Right ventricle myocardium superior (tissue), 1 donor: ENCODE data around the gene ZC3H6. TPM values are rescaled to one million over a fixed set of nuclear protein-coding genes. Genes with fewer than 3 reads are reported as not detected.
A peak's percentile ranks its signal among the peaks of the same experiment; 100 is the strongest.
"Not testable (repeated sequence)": the region's sequence is repeated elsewhere in the genome, so short reads cannot be mapped to it uniquely, and the experiment has no call there.

ENCODE experiments used
- ATAC-seq: fragments of 200-7000 bp; cut with Tn5 transposase; one replicate; pipeline ENCODE4 v1.9.1; 2020; ENCODE audit warnings: mild to moderate bottlenecking; ENCODE audit not compliant: poor library complexity
- DNase-seq: peaks from one replicate; pipeline ENCODE4 v3.0.0-alpha.2; 2020
- intact Hi-C: fragments of 100-400 bp; cut with DNase I; formaldehyde crosslinking; loops from one replicate; pipeline ENCODE4 v1.11.2; 2022
- total RNA-seq: library from RNA; stranded (reverse); fragmentation: NEBNext Ultra II Directional; extraction: Animal tissue kit (Norgen Biotek cat#: 25700); gene quantifications from one replicate; pipeline ENCODE4 v1.2.1, GENCODE V29; 2021
- donor health status: DM: no; HTN: yes; CAD: no; lungs with severe emphysema.

ZC3H6 gene
- total RNA-seq, 1 donor from 2014 or later = 18.7 TPM

DNA sequence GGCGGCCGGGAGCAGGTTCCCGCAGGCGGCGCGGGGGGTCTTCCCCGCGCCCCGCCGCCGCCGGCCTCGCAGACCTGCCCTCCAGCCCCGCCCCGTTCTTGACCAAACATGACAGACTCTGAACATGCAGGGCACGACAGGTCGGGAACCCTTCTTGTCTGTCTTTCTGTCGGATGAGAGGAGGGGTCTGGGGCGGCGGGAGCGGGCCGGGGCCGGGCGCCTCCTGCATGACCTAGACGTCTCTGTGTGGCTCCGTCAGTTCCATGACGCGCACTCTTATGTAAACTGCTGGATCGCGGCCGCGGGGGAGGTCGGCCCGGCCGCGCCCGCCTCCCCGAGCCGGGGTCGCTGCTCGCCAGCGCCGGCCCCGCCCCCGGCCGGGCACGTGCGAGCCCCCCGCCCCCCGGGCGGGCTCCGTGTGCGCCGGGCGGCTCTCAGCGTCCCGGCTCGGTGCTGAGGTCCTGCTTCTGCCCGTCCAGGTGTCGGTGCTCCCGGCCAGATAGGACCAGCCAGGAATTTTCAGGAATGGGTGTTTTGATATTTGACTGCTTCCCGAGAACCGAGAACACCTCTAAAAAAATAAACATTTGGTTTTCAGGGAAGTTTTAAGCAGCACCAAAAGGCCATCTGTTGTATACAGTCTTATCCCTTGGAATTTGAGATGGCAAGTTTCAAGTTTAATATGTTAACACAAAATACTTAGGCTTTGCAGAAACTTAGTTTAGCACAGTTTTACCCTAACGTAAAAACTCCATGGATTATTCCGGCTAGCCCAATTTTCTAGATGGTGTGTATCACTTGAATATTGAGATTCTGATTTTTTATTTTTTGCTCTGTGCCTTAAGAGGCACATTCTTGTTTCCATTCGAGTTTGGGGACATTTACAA, 733 bp downstream of the ZC3H6 start:
- intact Hi-C loops = no loop called here
- peak; percentile 95 for DNase-seq
- ATAC-seq = peak; percentile 90

- no peak for ATAC-seq
- intact Hi-C loops = no loop called here
- DNase-seq = no peak
Measured at GRCh38 chr2:112276954-112277353, 1.6 kb downstream of the ZC3H6 start.

- DNase-seq (no peak), ATAC-seq (no peak)
- intact Hi-C loops = no loop called here
Measured at GRCh38 chr2:112277596-112278220, 2.3 kb downstream of the ZC3H6 start.

DNA sequence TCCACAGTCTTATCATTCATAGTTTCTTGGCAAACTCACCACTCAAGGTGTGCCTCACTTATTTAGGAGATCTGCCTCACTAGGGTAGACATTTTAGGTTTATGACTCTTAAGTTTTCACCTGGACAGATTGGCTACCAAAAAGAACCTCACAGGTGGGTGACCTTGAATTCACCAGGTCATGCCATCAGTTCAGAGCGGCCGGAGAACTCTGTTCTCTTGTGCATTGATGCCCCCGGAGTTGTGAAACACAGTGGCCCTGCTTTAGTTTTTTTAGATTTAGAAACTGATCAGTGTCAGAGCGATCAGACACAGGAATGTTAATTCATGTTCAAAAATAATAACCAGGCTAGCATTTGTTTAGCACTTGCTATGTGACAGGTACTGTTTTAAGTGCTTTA, 6.7 kb downstream of the ZC3H6 start:
- intact Hi-C loops, ATAC-seq, DNase-seq: not testable (repeated sequence)

- DNase-seq, ATAC-seq, intact Hi-C loops: not testable (repeated sequence)
Measured at GRCh38 chr2:112283535-112283934, 8.1 kb downstream of the ZC3H6 start.

DNA sequence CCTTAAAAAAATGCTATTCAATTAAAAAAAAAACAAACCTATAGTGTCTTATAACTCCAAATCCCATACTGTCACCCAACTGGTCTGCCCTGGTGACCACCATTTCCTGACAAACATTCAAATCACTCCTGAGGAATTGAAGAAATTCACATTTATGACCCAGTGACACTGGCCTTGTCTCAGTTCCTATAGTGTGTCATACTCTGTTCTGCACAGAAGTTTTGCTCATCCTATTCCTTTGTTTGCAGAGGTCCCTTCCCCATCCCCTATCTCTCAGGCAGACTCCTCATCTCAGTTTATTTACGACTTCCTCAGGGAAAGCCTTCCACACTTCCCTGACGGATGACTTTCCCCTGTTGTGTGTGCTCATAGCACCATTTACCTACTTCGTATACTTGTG, 14.7 kb downstream of the ZC3H6 start:
- intact Hi-C loops = no loop called here
- DNase-seq (no peak), ATAC-seq (no peak)

DNA sequence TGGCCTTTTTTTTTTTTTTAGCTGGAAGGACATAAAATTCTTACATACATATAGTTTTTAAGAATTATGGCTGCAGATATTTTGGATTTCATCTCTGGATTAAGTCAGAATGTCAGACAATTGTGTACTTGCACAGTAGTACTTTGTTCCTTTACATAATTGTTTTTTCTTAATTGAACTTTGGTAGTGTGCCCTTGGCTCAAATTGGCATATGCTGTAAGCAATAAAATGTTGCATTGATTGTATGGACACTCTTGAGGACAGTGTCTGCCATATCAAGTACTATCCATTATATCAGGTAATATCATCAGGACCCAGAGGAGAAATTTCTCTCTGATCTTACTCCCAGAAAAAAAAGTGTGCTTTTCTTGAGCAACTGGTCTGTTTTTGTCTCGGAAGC, 15.3 kb downstream of the ZC3H6 start:
- intact Hi-C loops = no loop called here
- DNase-seq = no peak

GRCh38 chr2:112293636-112294401, 18.4 kb downstream of the ZC3H6 start:
- ATAC-seq = peak; percentile 73
- intact Hi-C loops = no loop called here
- no peak for DNase-seq

More for the DNA sequence above, 15.3 kb downstream of the ZC3H6 start:
- ATAC-seq = no peak

GRCh38 chr2:112295407-112296078, 20.1 kb downstream of the ZC3H6 start:
- intact Hi-C loops = no loop called here
- DNase-seq = no peak
- ATAC-seq = no peak

- ATAC-seq (no peak), DNase-seq (no peak)
- intact Hi-C loops = no loop called here
Measured at GRCh38 chr2:112296407-112296806, 21.0 kb downstream of the ZC3H6 start.

DNA sequence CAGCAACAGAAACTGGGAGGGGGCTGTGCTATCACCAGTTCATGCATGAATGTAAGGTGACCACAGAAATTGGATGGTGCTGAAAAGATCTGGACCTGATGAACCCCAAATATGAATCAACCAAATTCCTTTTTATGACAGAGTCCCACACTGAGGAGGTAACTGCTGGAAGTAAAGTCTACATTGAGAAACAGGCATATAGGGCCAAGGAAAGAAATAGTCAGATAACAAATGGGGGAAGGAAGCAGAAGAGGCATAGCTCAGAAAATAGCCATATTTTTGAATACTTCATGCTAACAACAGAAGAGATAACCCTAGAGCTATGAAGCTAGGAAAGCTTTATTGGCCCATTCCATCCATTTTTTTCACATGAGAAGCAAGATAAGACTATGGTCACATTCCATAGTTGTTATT, 25.8 kb downstream of the ZC3H6 start:
- intact Hi-C loops = no loop called here
- ATAC-seq = no peak
- no peak for DNase-seq

DNA sequence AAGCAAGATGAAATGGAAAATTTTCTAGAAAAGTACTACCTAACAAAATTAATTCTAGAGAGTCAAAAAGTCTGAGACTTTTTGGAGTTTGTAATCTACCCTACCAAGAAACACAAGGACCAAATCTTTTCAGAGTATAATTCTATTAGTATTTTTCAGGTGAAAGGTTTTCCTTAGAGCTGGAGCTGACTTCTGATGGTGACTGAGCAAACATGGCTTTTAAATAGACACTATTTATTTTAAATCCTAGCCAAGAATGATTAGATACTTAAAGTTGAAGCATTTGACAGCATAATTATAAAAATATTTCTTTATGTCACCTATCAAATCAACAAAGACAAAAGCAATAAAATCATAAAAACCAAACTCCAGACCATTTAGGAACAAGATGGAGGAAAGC, 26.6 kb downstream of the ZC3H6 start:
- DNase-seq (no peak), ATAC-seq (no peak)
- intact Hi-C loops = no loop called here

- ATAC-seq = no peak
- no peak for DNase-seq
- intact Hi-C loops = no loop called here
Measured at GRCh38 chr2:112304298-112304941, 29.0 kb downstream of the ZC3H6 start.

- intact Hi-C loops = no loop called here
- DNase-seq (no peak), ATAC-seq (no peak)
Measured at GRCh38 chr2:112305132-112305531, 29.7 kb downstream of the ZC3H6 start.

- ATAC-seq (no peak), DNase-seq (no peak)
- intact Hi-C loops = no loop called here
Measured at GRCh38 chr2:112310906-112311305, 35.5 kb downstream of the ZC3H6 start.

GRCh38 chr2:112311932-112312331, 36.5 kb downstream of the ZC3H6 start:
- intact Hi-C loops = no loop called here
- no peak for DNase-seq
- ATAC-seq = no peak

DNA sequence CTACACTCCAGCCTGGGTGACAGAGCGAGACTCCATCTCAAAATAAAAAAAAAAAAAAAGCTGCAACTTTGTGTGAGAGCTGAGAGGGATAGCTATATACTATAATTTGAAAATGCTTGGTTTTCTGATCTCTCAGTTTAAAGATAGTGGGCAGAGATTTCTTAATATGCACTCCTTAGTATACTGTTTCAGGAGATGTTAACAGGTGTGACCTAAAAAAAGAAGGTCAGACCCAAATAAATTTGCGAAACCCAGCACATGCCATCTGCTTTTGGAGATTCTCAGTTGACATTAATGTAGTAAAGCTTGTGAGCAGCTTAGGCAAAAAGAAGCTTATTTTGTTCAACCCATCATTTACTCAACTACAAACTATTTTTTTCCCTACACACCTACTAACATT, 37.4 kb downstream of the ZC3H6 start:
- intact Hi-C loops = no loop called here
- no peak for DNase-seq
- ATAC-seq = no peak

DNA sequence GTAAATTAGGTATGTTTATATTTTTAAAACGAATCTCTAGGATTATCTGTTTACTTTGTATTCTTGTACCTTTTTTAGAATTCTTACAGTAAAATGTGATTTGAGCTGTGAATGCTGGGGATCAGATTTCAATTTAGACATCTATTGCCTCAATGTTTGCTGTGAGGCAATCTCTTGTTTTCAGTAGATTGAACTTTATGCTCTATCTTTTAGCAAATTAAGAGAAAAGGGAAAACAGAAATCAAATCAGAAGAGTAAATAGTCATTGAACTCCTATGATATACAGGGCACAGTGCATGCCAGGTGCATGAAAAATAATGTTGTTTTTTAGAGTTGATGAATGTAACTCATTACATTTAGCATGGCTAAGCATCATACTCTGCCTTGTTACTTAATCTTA, 39.5 kb downstream of the ZC3H6 start:
- no peak for ATAC-seq
- intact Hi-C loops = no loop called here
- no peak for DNase-seq
